Panc1 (cell line): Measurements from ENCODE around the gene CLEC16A. TPM values are rescaled to one million over a fixed set of nuclear protein-coding genes. Genes with fewer than 3 reads are reported as not detected.

Experiments
- ATAC-seq: fragments of 200-7000 bp; cut with Tn5 transposase; 2 replicates; pipeline ENCODE4 v1.9.1; 2020; ENCODE audit warnings: mild to moderate bottlenecking, moderate library complexity
- BruUV-seq: library from RNA; stranded (reverse); fragments of 400-500 nt; replicated peaks from 2 replicates; lab custom pipeline; 2021; lab: Mats Ljungman, UMichigan
- CTCF ChIA-PET: fragments of 300-600 bp; sonication (Branson Sonifier 250); formaldehyde crosslinking; loops from one replicate; lab custom pipeline; 2022; ENCODE audit warnings: antibody characterized with exemption; lab: Charles Lee
- POLR2A ChIA-PET: fragments of 300-600 bp; sonication (Branson Sonifier 250); formaldehyde crosslinking; loops from one replicate; lab custom pipeline; 2022; ENCODE audit warnings: antibody characterized with exemption; lab: Charles Lee
- DNase-seq: peaks from one replicate; pipeline ENCODE4 v3.0.0-alpha.2; 2010; ENCODE audit warnings: low read depth, low spot score
- H3K27ac ChIP-seq: 2 replicates; pipeline ENCODE4 v1.5.1; 2011; ENCODE audit warnings: mild to moderate bottlenecking, low read length, inconsistent platforms
- H3K27me3 ChIP-seq: fragments of 200-500 bp; sonication (Bioruptor generic); 2 replicates; pipeline ENCODE4 v1.6.0; 2014; ENCODE audit warnings: low read length, inconsistent platforms; ENCODE audit not compliant: control insufficient read depth, insufficient read depth
- H3K36me3 ChIP-seq: fragments of 200-500 bp; sonication (Bioruptor generic); 2 replicates; pipeline ENCODE4 v1.5.1; 2014; ENCODE audit warnings: inconsistent platforms, mild to moderate bottlenecking, low read length, moderate library complexity; ENCODE audit not compliant: control insufficient read depth, insufficient read depth
- H3K4me1 ChIP-seq: 2 replicates; pipeline ENCODE4 v1.5.1; 2011; ENCODE audit warnings: inconsistent platforms, mild to moderate bottlenecking, low read length, moderate library complexity; ENCODE audit not compliant: control insufficient read depth, insufficient read depth
- H3K4me3 ChIP-seq, 2 experiments: 2 replicates each; pipeline ENCODE4 v1.5.1; 2011 to 2012; ENCODE audit warnings: low read depth in 2 of 2, low read length in 2 of 2, mild to moderate bottlenecking in 2 of 2, inconsistent platforms in 1 of 2, moderate library complexity in 1 of 2
- H3K9me3 ChIP-seq: fragments of 200-500 bp; sonication (Bioruptor generic); 2 replicates; pipeline ENCODE4 v1.5.1; 2014; ENCODE audit warnings: low read depth, mild to moderate bottlenecking, inconsistent platforms, low read length, moderate library complexity; ENCODE audit not compliant: control insufficient read depth, insufficient read depth
- POLR2AphosphoS5 ChIP-seq: IDR thresholded peaks from 2 replicates; pipeline ENCODE4 v1.6.1; 2012; ENCODE audit warnings: mild to moderate bottlenecking, low read depth, low read length, moderate library complexity
- SIN3A ChIP-seq: IDR thresholded peaks from 2 replicates; pipeline ENCODE4 v1.6.1; 2012; ENCODE audit warnings: low read depth, mild to moderate bottlenecking, low read length, moderate library complexity, borderline replicate concordance; ENCODE audit not compliant: insufficient read depth
- TCF7L2 ChIP-seq: IDR thresholded peaks from 2 replicates; pipeline ENCODE4 v1.6.1; 2011; ENCODE audit warnings: mild to moderate bottlenecking, low read depth, low read length, inconsistent platforms
- in situ Hi-C: cut with HindIII; loops from 2 replicates; pipeline ENCODE4 v1.10.0; 2016; ENCODE audit warnings: low sequenced_read_pairs, low pct_unique_long_range_greater_than_20kb
- intact Hi-C: fragments of 100-400 bp; cut with micrococcal nuclease; formaldehyde crosslinking; loops from one replicate; pipeline ENCODE4 v1.10.0; 2022; ENCODE audit not compliant: unreplicated experiment
- total RNA-seq: library from RNA; stranded (reverse); gene quantifications from one replicate; pipeline ENCODE4 v1.2.1, GENCODE V29; 2021; ENCODE audit not compliant: unreplicated experiment
- TF ChIP-seq, protein P1 (sequence below), 2 experiments: IDR thresholded peaks; 2 replicates each; pipeline ENCODE4 v1.6.1; 2011 to 2012; ENCODE audit warnings: low read depth in 2 of 2, control low read depth in 1 of 2, low read length in 1 of 2, mild to moderate bottlenecking in 1 of 2, moderate library complexity in 1 of 2; ENCODE audit not compliant: insufficient read depth in 1 of 2
- TF ChIP-seq, protein P2 (sequence below): fragments of 450-650 bp; IDR thresholded peaks from 2 replicates; pipeline ENCODE4 v1.5.1; 2017; ENCODE audit warnings: mild to moderate bottlenecking

The CLEC16A gene
- total RNA-seq, 1 experiment from 2014 or later = 21.0 TPM

DNA sequence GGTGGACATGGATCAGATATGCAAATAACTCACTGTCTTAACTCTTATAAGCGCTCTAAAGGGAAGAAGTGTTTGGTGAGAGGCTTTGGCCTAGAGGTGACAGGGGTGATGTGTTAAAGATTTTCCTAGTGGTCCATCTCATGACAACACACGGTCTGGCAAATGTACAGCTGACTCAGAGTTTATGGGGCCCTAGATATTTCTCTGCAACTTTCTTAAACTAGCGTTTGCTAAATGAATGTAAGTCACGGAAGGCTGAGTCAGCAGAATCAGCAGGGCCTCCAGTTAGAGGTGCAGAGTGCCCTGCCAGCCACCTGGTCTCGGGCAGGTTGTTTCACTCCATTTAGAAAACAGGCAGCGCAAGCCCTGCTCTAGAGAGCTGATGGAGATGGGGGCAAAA lies 40.1 kb downstream of the CLEC16A start:
- intact Hi-C loops = no loop called here
- no TSS peak for BruUV-seq
- no peak overlapping the region for H3K4me3 ChIP-seq
- TF ChIP-seq POLR2AphosphoS5 (no peak), SIN3A (no peak)
- TF ChIP-seq, protein P1, sequence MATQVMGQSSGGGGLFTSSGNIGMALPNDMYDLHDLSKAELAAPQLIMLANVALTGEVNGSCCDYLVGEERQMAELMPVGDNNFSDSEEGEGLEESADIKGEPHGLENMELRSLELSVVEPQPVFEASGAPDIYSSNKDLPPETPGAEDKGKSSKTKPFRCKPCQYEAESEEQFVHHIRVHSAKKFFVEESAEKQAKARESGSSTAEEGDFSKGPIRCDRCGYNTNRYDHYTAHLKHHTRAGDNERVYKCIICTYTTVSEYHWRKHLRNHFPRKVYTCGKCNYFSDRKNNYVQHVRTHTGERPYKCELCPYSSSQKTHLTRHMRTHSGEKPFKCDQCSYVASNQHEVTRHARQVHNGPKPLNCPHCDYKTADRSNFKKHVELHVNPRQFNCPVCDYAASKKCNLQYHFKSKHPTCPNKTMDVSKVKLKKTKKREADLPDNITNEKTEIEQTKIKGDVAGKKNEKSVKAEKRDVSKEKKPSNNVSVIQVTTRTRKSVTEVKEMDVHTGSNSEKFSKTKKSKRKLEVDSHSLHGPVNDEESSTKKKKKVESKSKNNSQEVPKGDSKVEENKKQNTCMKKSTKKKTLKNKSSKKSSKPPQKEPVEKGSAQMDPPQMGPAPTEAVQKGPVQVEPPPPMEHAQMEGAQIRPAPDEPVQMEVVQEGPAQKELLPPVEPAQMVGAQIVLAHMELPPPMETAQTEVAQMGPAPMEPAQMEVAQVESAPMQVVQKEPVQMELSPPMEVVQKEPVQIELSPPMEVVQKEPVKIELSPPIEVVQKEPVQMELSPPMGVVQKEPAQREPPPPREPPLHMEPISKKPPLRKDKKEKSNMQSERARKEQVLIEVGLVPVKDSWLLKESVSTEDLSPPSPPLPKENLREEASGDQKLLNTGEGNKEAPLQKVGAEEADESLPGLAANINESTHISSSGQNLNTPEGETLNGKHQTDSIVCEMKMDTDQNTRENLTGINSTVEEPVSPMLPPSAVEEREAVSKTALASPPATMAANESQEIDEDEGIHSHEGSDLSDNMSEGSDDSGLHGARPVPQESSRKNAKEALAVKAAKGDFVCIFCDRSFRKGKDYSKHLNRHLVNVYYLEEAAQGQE (IDR thresholded peaks at IDR 0.05; ENCODE audit: insufficient read depth in 1 of 2, low read depth in 2 of 2, low read length in 1 of 2) = no peak
- ChIA-PET POLR2A (interaction anchor here (1.5 kb wide), 1 partner anchor 271 kb away, joined by 4 read pairs; the partner anchor contains the start of gene SOCS1), CTCF (no interaction called here)
- H3K4me1 ChIP-seq = no peaks in the 10 kb centered on the region
- no peaks in the 10 kb centered on the region for H3K36me3 ChIP-seq
- H3K9me3 ChIP-seq = no peaks in the 10 kb centered on the region
- ATAC-seq (no peak), DNase-seq (no peak)
- in situ Hi-C loops = no loop called here
- no peaks in the 10 kb centered on the region for H3K27me3 ChIP-seq
- no peak overlapping the region for H3K27ac ChIP-seq

DNA sequence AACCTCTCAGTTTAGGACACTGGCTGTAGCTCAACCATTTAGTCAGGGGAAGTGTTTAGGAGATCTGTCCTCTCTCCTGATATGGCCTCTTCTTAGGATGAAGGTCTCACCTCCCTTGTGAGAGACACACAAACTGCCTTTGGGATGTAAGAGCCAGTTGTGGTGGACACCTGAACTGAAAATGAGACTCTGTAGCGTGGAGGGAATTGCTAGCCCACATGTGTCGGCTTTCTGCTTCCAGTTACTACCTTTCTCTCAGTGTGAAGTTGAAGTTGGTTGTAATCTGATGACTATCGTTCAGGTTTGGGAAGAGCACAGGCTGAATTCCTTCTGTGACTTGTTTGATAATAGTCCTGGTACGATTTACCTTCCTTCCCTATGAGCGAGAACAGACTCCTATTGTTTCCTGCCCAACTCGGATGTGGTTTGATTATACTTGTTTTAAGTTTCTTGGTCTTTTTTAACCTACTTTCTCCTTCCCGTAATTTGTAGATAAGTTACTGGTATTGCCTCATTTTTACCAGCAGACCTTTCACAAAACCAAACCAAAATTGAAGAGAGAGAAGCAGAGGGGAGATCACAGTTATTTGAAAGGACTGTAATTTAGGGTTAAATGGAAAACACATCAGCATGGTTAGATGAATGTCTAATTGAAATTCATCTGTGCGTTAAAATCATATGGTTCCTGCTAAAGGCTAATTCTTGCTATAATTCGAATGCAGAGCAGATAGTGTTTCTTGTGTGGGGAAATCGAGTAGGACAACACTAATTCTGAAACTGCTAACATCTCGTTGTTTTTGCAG lies 43.2 kb downstream of the CLEC16A start:
- POLR2A ChIA-PET = no interaction called here
- in situ Hi-C loops = no loop called here
- BruUV-seq = no TSS peak
- TF ChIP-seq TCF7L2 = no peak
- TF ChIP-seq SIN3A = no peak
- TF ChIP-seq, protein P2, sequence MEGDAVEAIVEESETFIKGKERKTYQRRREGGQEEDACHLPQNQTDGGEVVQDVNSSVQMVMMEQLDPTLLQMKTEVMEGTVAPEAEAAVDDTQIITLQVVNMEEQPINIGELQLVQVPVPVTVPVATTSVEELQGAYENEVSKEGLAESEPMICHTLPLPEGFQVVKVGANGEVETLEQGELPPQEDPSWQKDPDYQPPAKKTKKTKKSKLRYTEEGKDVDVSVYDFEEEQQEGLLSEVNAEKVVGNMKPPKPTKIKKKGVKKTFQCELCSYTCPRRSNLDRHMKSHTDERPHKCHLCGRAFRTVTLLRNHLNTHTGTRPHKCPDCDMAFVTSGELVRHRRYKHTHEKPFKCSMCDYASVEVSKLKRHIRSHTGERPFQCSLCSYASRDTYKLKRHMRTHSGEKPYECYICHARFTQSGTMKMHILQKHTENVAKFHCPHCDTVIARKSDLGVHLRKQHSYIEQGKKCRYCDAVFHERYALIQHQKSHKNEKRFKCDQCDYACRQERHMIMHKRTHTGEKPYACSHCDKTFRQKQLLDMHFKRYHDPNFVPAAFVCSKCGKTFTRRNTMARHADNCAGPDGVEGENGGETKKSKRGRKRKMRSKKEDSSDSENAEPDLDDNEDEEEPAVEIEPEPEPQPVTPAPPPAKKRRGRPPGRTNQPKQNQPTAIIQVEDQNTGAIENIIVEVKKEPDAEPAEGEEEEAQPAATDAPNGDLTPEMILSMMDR = no peak
- no peak for TF ChIP-seq POLR2AphosphoS5
- TF ChIP-seq, protein P1 (IDR thresholded peaks at IDR 0.05; ENCODE audit: insufficient read depth in 1 of 2, low read depth in 2 of 2, low read length in 1 of 2) = no peak
- CTCF ChIA-PET = no interaction called here
- no peak for DNase-seq
- no peak for ATAC-seq
- H3K9me3 ChIP-seq = no peaks in the 10 kb centered on the region
- H3K4me3 ChIP-seq = no peak overlapping the region
- H3K4me1 ChIP-seq = peaks cover 12% of the 10 kb centered on the region
- intact Hi-C loops = no loop called here
- no peaks in the 10 kb centered on the region for H3K36me3 ChIP-seq
- H3K27me3 ChIP-seq = no peaks in the 10 kb centered on the region
- no peak overlapping the region for H3K27ac ChIP-seq
